ENCODE measurements around the gene KLHL36.

GRCh38 chr16:84656649-84657048, 8.3 kb downstream of the KLHL36 start:
- TF ChIP-seq CTCF (conservative IDR thresholded peaks at IDR 0.05 in 1 of 2, IDR thresholded peaks at IDR 0.05 in 1 of 2; ENCODE audit: extremely low read depth in 1 of 2, insufficient read depth in 1 of 2, low read depth in 1 of 2, low read length in 2 of 2), result no peak
- TF ChIP-seq EZH2 (IDR thresholded peaks at IDR 0.05; ENCODE audit: borderline replicate concordance, low read length), result no peak

Measured in mammary epithelial cell (primary cell).